GM21423 (cell line): ENCODE measurements around the gene DNAJA4.

Source experiments
- ATAC-seq: cut with Tn5 transposase; IDR thresholded peaks from one replicate; pipeline ENCODE4 v1.9.1; 2021; ENCODE audit warnings: mild to moderate bottlenecking, moderate library complexity; ENCODE audit not compliant: unreplicated experiment

Gene DNAJA4

GRCh38 chr15:78313383-78313782 lies 49.0 kb downstream of the DNAJA4 start:
- ATAC-seq = no peak

GRCh38 chr15:78314181-78314581 lies 49.8 kb downstream of the DNAJA4 start:
- ATAC-seq = no peak

- ATAC-seq = no peak
Measured at GRCh38 chr15:78315686-78316282, 51.4 kb downstream of the DNAJA4 start.

- ATAC-seq = no peak
Measured at GRCh38 chr15:78316283-78317083, 52.1 kb downstream of the DNAJA4 start.

GRCh38 chr15:78317145-78317836 lies 52.9 kb downstream of the DNAJA4 start:
- no peak for ATAC-seq

- no peak for ATAC-seq
Measured at GRCh38 chr15:78319588-78319987, 55.2 kb downstream of the DNAJA4 start.

- ATAC-seq = no peak
Measured at GRCh38 chr15:78320183-78320582, 55.8 kb downstream of the DNAJA4 start.

- no peak for ATAC-seq
Measured at GRCh38 chr15:78321041-78321570, 56.7 kb downstream of the DNAJA4 start.

GRCh38 chr15:78321786-78322185 lies 57.4 kb downstream of the DNAJA4 start:
- no peak for ATAC-seq

- ATAC-seq = no peak
Measured at GRCh38 chr15:78322243-78322642, 57.9 kb downstream of the DNAJA4 start.

GRCh38 chr15:78322724-78323521 lies 58.6 kb downstream of the DNAJA4 start:
- ATAC-seq = no peak

GRCh38 chr15:78323693-78324092 lies 59.3 kb downstream of the DNAJA4 start:
- no peak for ATAC-seq

- no peak for ATAC-seq
Measured at GRCh38 chr15:78324144-78324543, 59.8 kb downstream of the DNAJA4 start.

- ATAC-seq = no peak
Measured at GRCh38 chr15:78325092-78325843, 60.9 kb downstream of the DNAJA4 start.

- ATAC-seq = no peak
Measured at GRCh38 chr15:78327466-78327865, 63.1 kb downstream of the DNAJA4 start.

- no peak for ATAC-seq
Measured at GRCh38 chr15:78329625-78330024, 65.3 kb downstream of the DNAJA4 start.
